DND-41 (cell line): ENCODE data around the gene COL6A3.

Experiments
- EZH2 ChIP-seq: IDR thresholded peaks from 3 replicates; pipeline ENCODE4 v1.6.1; 2012; ENCODE audit warnings: borderline replicate concordance, low read depth, mild to moderate bottlenecking, moderate library complexity, low read length, inconsistent platforms; ENCODE audit not compliant: severe bottlenecking
- TF ChIP-seq, protein P1 (sequence below): IDR thresholded peaks from 2 replicates; pipeline ENCODE4 v1.5.1; 2012; ENCODE audit warnings: borderline replicate concordance, low read length, moderate library complexity, mild to moderate bottlenecking; ENCODE audit not compliant: poor library complexity, severe bottlenecking; ENCODE audit errors: extremely low read depth

DNA sequence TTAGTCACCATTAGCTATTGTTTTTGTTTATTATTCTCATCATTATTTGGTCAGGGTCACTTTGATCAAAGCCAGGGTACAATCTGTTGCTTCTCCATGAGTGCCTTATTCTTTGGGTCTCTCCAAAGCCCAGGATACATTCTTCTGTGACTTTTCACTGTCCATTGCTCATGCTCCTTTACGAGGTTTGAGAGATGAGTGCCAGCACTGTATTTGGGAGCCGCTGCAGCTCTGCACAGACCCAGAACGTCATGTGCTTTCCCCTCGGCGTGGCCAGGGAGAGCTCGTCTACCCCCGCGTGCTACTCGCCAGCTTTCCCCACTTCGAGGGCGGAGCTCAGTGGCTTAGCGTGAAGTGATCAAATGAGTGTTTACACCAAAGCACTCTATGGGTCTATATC, 123.7 kb downstream of the COL6A3 start:
- TF ChIP-seq, protein P1, sequence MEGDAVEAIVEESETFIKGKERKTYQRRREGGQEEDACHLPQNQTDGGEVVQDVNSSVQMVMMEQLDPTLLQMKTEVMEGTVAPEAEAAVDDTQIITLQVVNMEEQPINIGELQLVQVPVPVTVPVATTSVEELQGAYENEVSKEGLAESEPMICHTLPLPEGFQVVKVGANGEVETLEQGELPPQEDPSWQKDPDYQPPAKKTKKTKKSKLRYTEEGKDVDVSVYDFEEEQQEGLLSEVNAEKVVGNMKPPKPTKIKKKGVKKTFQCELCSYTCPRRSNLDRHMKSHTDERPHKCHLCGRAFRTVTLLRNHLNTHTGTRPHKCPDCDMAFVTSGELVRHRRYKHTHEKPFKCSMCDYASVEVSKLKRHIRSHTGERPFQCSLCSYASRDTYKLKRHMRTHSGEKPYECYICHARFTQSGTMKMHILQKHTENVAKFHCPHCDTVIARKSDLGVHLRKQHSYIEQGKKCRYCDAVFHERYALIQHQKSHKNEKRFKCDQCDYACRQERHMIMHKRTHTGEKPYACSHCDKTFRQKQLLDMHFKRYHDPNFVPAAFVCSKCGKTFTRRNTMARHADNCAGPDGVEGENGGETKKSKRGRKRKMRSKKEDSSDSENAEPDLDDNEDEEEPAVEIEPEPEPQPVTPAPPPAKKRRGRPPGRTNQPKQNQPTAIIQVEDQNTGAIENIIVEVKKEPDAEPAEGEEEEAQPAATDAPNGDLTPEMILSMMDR: no peak
- no peak for TF ChIP-seq EZH2
